ENCODE measurements around the gene RAB22A.

DNA sequence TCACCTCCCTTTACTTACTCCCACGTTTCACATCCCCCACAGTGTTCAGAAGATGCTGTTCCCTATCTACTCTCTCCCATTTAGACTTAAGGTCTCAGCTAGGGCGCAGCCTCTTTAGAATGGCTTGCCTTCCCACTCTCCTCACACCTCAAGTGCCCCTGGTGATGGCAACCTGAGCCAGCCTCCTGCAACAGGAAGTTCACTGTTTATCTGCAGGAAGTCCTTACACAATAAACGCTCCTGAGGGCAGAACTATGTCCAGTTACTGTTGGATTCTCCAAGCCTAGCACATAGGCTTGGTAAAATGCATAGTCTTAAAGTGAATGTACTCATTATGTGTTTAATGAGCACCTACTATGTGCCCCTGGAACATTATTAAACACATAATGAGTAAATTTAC is 21.9 kb upstream of the RAB22A start:
- TF ChIP-seq CTCF (IDR thresholded peaks at IDR 0.05), result no peak
- TF ChIP-seq EZH2phosphoT487 (IDR thresholded peaks at IDR 0.05), result no peak
- TF ChIP-seq EZH2 (IDR thresholded peaks at IDR 0.05), result no peak
